CD8-positive, alpha-beta memory T cell (primary cell): ENCODE data around the gene MBIP. TPM values are rescaled to one million over a fixed set of nuclear protein-coding genes. Genes with fewer than 3 reads are reported as not detected.

ENCODE experiments used
- CTCF ChIA-PET: fragments of 350-600 bp; sonication (Branson Sonifier 250); formaldehyde crosslinking; loops from one replicate; lab custom pipeline; 2021; ENCODE audit warnings: antibody characterized with exemption; lab: Charles Lee
- POLR2A ChIA-PET: fragments of 350-600 bp; sonication (Branson Sonifier 250); formaldehyde crosslinking; loops from one replicate; lab custom pipeline; 2021; ENCODE audit warnings: antibody characterized with exemption; lab: Charles Lee
- DNase-seq, 5 donors: peaks; one replicate each; pipeline versions ENCODE4 v3.0.0 to v3.0.0-alpha.2; 2020 to 2022; ENCODE audit warnings: mixed read lengths in 1 of 5
- H3K27ac ChIP-seq: one replicate; pipeline ENCODE4 v1.7.0; 2013; ENCODE audit warnings: low read depth, mild to moderate bottlenecking, low read length, moderate library complexity
- H3K27me3 ChIP-seq: 2 replicates; pipeline ENCODE4 v1.7.0; 2013; ENCODE audit warnings: low read length, mild to moderate bottlenecking; ENCODE audit not compliant: insufficient read depth, poor library complexity, severe bottlenecking
- H3K36me3 ChIP-seq: 2 replicates; pipeline ENCODE4 v1.7.0; 2013; ENCODE audit warnings: mild to moderate bottlenecking, low read length, moderate library complexity; ENCODE audit not compliant: insufficient read depth
- H3K4me1 ChIP-seq: 2 replicates; pipeline ENCODE4 v1.7.0; 2013; ENCODE audit warnings: mild to moderate bottlenecking, low read length, moderate library complexity; ENCODE audit not compliant: insufficient read depth
- H3K4me3 ChIP-seq: 2 replicates; pipeline ENCODE4 v1.7.0; 2013; ENCODE audit warnings: mild to moderate bottlenecking, low read length
- H3K9me3 ChIP-seq: 2 replicates; pipeline ENCODE4 v1.7.0; 2013; ENCODE audit warnings: mild to moderate bottlenecking, low read length
- H3K27ac Mint-ChIP-seq, 8 donors: one replicate each; pipeline ENCODE4 v1.8.0; 2020 to 2021; ENCODE audit warnings: mixed read lengths in 8 of 8, mild to moderate bottlenecking in 6 of 8, inconsistent platforms in 3 of 8, moderate library complexity in 3 of 8
- H3K27me3 Mint-ChIP-seq, 2 donors: one replicate each; pipeline ENCODE4 v1.8.0; 2020 to 2021; ENCODE audit warnings: mixed read lengths in 2 of 2, mild to moderate bottlenecking in 1 of 2, moderate library complexity in 1 of 2
- H3K36me3 Mint-ChIP-seq, 3 donors: one replicate each; pipeline ENCODE4 v1.8.0; 2020 to 2021; ENCODE audit warnings: mixed read lengths in 3 of 3, inconsistent platforms in 1 of 3, mild to moderate bottlenecking in 1 of 3
- H3K4me1 Mint-ChIP-seq, 3 donors: one replicate each; pipeline ENCODE4 v1.8.0; 2020 to 2021; ENCODE audit warnings: mixed read lengths in 3 of 3, inconsistent platforms in 1 of 3, mild to moderate bottlenecking in 1 of 3
- H3K4me3 Mint-ChIP-seq, 7 donors: one replicate each; pipeline ENCODE4 v1.8.0; 2020 to 2021; ENCODE audit warnings: mixed read lengths in 7 of 7, mild to moderate bottlenecking in 6 of 7, moderate library complexity in 4 of 7, inconsistent platforms in 2 of 7
- H3K9me3 Mint-ChIP-seq, 5 donors: one replicate each; pipeline ENCODE4 v1.8.0; 2020 to 2022; ENCODE audit warnings: mixed read lengths in 5 of 5, mild to moderate bottlenecking in 3 of 5, moderate library complexity in 2 of 5, inconsistent platforms in 1 of 5
- polyA plus RNA-seq: library from polyadenylated mRNA; unstranded; fragments of 300-500 nt; fragmentation: Illumina TruSeq; gene quantifications from one replicate; pipeline ENCODE4 v1.2.3, GENCODE V29; 2021
- total RNA-seq, 2 experiments: library from RNA; stranded (reverse); gene quantifications; one replicate each; pipeline ENCODE4 v1.2.3, GENCODE V29; 2021

Gene MBIP
- total and polyA plus RNA-seq, 3 experiments from 2014 or later = 14.6 to 29.6 (median 27.4) TPM

DNA sequence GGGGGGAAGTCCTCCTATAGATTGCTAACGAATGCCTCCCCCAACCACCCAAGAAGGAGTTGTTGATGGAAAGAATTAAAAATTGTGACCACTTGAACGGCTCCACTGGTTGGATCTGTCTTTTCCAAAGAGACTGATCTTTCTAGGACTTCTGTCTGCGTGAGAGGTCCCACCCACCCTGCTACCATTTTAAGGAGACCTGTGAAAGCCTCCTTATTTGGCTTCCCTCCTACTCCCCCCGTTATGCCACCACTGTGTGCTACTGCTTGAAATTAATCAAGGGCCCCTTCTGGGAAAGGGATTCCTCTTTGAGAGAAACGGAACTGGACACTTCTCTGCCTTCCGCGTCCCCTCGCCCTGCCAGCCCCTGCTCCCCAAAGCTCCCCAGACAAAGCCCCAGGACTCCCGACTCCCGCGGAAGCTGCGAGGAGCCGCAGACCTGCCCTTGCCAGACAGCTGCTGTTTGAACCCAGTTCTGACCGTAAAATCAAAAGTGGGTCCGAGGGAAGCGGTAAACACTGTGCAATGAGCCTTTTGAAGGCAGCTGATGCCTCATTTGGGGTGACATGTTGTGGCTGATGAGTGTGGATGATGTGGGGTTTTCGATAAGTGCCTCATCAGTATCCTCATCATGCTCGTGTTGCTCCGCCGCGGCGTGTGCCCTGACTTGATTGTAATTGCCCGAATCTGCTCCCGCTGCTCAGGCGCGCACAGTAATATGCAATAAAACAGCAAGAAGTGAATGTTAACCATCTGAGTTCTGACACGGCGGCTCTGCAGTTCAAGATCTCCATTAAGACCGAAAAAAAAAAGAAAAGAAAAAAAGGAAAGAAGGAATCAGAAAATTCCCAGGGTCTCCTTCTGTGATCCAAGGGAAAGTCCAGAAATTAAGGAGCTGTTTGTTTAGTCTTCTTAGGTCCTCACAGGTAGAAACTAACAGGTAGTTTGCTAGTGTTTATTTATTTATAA lies 48.2 kb downstream of the MBIP start:
- Histone ChIP-seq H3K9me3 (no peaks in the 10 kb centered on the region), H3K4me3 (no peak overlapping the region), H3K36me3 (no peaks in the 10 kb centered on the region), H3K27ac (no peak overlapping the region), H3K27me3 (peaks cover 4% of the 10 kb centered on the region), H3K4me1 (peaks cover 6% of the 10 kb centered on the region)
- peak overlapping the region in 1 of 8 donors; percentile 48 for H3K27ac Mint-ChIP-seq
- ChIA-PET CTCF (no interaction called here), POLR2A (no interaction called here)
- no peak for DNase-seq
- H3K27me3 Mint-ChIP-seq = peaks cover 32 to 52% of the 10 kb centered on the region in 2 donors
- peak overlapping the region in 6 of 7 donors; percentile 41 to 83 (median 74) for H3K4me3 Mint-ChIP-seq
- H3K4me1 Mint-ChIP-seq = peaks cover 11 to 18% (median 14%) of the 10 kb centered on the region in 3 donors
- peaks cover 0 to 3% (median 0%) of the 10 kb centered on the region in 5 donors for H3K9me3 Mint-ChIP-seq
- no peaks in the 10 kb centered on the region for H3K36me3 Mint-ChIP-seq

DNA sequence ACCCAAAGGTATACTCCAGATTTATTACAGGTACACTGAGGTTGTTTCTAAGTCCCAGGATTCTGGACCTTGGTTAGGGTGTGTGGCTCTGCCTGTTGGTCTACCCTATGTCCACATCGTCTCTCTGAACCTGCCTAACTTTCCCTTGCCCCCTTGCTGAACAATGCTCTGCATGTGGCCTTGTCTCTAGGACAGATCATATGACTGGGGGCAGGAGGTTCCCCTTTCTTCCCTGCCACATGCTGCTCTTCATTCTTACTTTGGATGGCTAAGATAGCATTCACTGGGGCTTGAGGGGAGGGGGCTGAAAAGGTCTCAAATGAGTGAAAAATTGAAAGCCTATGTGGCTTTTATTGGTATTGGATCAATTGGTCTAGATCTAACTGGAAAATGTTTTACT lies 49.2 kb downstream of the MBIP start:
- Mint-ChIP-seq H3K9me3 (peaks cover 0 to 3% (median 0%) of the 10 kb centered on the region in 5 donors), H3K4me3 (no peak overlapping the region), H3K27ac (no peak overlapping the region), H3K36me3 (no peaks in the 10 kb centered on the region), H3K4me1 (peaks cover 11 to 18% (median 14%) of the 10 kb centered on the region in 3 donors), H3K27me3 (peaks cover 36 to 52% of the 10 kb centered on the region in 2 donors)
- H3K36me3 ChIP-seq = no peaks in the 10 kb centered on the region
- no peak overlapping the region for H3K27ac ChIP-seq
- H3K9me3 ChIP-seq = no peaks in the 10 kb centered on the region
- DNase-seq = no peak
- CTCF ChIA-PET = no interaction called here
- peaks cover 4% of the 10 kb centered on the region for H3K27me3 ChIP-seq
- POLR2A ChIA-PET = no interaction called here
- H3K4me1 ChIP-seq = peaks cover 6% of the 10 kb centered on the region
- no peak overlapping the region for H3K4me3 ChIP-seq

DNA sequence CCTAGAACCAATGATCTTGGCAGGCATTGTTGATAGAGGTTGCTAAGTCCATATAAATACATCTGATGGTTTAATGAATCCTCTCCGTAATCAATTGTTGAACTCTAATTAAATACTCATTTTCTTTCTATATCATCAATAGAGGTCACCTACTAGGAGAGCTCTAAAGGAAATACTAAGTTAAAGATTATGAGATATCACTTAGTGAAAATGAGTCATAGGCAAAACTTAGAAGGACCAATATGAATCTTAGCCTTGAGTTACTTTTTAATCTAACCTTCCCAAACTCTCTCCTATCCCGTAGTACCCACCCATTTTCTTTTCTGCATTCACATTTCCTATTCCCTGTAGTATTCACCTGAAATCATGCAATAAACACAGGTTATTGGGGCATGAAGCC lies 50.2 kb downstream of the MBIP start:
- Mint-ChIP-seq H3K36me3 (no peaks in the 10 kb centered on the region), H3K9me3 (peaks cover 0 to 3% (median 0%) of the 10 kb centered on the region in 5 donors), H3K27ac (no peak overlapping the region), H3K27me3 (peaks cover 35 to 59% of the 10 kb centered on the region in 2 donors), H3K4me3 (no peak overlapping the region), H3K4me1 (peaks cover 11 to 18% (median 14%) of the 10 kb centered on the region in 3 donors)
- Histone ChIP-seq H3K9me3 (no peaks in the 10 kb centered on the region), H3K27me3 (peaks cover 4% of the 10 kb centered on the region), H3K27ac (no peak overlapping the region), H3K4me3 (no peak overlapping the region), H3K36me3 (no peaks in the 10 kb centered on the region), H3K4me1 (peaks cover 6% of the 10 kb centered on the region)
- no peak for DNase-seq
- ChIA-PET POLR2A (no interaction called here), CTCF (no interaction called here)

DNA sequence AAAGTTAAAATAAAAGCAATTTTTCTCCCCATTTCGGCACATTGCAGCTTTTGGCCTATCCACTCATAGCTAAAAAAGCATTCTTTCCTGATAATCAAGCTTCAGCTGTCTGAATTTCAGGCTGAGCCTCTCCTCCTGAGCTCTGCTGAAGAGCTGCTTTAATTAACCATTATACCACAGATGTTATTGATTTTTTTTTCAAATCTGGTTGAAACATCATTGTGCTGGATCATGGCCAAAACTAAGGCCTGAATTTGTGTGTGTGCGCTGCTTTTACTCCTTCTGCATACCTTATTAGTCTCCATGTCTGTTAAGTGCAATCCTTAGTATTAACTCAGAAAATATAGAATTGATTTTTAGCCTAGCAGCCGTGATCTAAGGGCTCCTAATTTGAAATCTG lies 52.3 kb downstream of the MBIP start:
- Histone ChIP-seq H3K4me3 (no peak overlapping the region), H3K27me3 (peaks cover 4% of the 10 kb centered on the region), H3K4me1 (peaks cover 6% of the 10 kb centered on the region), H3K27ac (no peak overlapping the region), H3K9me3 (no peaks in the 10 kb centered on the region), H3K36me3 (no peaks in the 10 kb centered on the region)
- Mint-ChIP-seq H3K4me1 (peaks cover 11 to 17% (median 14%) of the 10 kb centered on the region in 3 donors), H3K9me3 (no peaks in the 10 kb centered on the region), H3K27me3 (peaks cover 23 to 47% of the 10 kb centered on the region in 2 donors), H3K27ac (no peak overlapping the region), H3K36me3 (no peaks in the 10 kb centered on the region), H3K4me3 (no peak overlapping the region)
- ChIA-PET POLR2A (no interaction called here), CTCF (no interaction called here)
- no peak for DNase-seq

DNA sequence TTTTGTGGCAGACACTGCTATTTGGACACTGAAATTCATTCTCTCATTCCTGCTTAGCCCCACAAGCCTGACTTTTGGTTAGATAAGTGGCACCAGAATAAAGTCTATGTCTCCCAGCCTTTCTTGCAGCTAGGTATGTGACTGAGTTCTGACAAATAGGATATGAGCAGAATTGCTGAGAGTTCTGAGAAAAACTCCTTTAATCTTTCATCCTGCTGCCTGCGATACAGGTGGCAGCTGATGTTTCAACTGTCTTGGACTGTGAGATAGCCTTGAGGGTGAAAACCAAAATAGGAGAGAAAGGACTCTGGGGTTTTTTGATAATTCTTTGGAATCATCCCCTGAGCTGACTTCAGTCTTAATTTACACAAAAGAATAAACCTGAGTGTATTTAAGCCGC lies 55.8 kb downstream of the MBIP start:
- Mint-ChIP-seq H3K4me3 (no peak overlapping the region), H3K4me1 (no peaks in the 10 kb centered on the region), H3K9me3 (no peaks in the 10 kb centered on the region), H3K27ac (no peak overlapping the region), H3K36me3 (no peaks in the 10 kb centered on the region), H3K27me3 (peaks cover 3 to 32% of the 10 kb centered on the region in 2 donors)
- Histone ChIP-seq H3K27ac (peak overlapping the region; percentile 43), H3K36me3 (no peaks in the 10 kb centered on the region), H3K4me1 (no peaks in the 10 kb centered on the region), H3K27me3 (no peaks in the 10 kb centered on the region), H3K9me3 (no peaks in the 10 kb centered on the region), H3K4me3 (no peak overlapping the region)
- ChIA-PET POLR2A (no interaction called here), CTCF (no interaction called here)
- no peak for DNase-seq

DNA sequence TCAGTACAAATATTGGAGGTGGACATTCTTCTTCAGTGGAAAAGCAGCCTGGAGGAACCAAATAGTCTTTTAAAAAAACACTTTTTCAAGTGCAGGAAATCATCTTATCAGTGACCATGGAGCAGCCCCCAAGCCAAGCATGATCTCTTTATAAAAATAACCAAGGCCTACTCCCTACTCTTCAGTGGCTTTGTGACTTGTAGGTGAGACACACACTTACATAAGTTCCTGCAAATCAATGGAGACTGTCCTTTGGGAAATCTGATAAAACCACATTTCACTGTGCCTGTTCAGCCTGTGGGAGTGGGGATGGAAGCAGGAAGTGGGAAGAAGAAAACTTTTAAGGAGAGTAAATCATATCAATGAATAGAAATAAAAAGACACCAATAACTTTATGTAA lies 56.3 kb downstream of the MBIP start:
- Histone ChIP-seq H3K9me3 (no peaks in the 10 kb centered on the region), H3K4me3 (no peak overlapping the region), H3K27me3 (no peaks in the 10 kb centered on the region), H3K4me1 (no peaks in the 10 kb centered on the region), H3K27ac (peak overlapping the region; percentile 43), H3K36me3 (no peaks in the 10 kb centered on the region)
- H3K27me3 Mint-ChIP-seq = peaks cover 3 to 32% of the 10 kb centered on the region in 2 donors
- no peak overlapping the region for H3K4me3 Mint-ChIP-seq
- no peaks in the 10 kb centered on the region for H3K9me3 Mint-ChIP-seq
- DNase-seq = no peak
- ChIA-PET POLR2A (no interaction called here), CTCF (no interaction called here)
- H3K36me3 Mint-ChIP-seq = no peaks in the 10 kb centered on the region
- no peaks in the 10 kb centered on the region for H3K4me1 Mint-ChIP-seq
- no peak overlapping the region for H3K27ac Mint-ChIP-seq

DNA sequence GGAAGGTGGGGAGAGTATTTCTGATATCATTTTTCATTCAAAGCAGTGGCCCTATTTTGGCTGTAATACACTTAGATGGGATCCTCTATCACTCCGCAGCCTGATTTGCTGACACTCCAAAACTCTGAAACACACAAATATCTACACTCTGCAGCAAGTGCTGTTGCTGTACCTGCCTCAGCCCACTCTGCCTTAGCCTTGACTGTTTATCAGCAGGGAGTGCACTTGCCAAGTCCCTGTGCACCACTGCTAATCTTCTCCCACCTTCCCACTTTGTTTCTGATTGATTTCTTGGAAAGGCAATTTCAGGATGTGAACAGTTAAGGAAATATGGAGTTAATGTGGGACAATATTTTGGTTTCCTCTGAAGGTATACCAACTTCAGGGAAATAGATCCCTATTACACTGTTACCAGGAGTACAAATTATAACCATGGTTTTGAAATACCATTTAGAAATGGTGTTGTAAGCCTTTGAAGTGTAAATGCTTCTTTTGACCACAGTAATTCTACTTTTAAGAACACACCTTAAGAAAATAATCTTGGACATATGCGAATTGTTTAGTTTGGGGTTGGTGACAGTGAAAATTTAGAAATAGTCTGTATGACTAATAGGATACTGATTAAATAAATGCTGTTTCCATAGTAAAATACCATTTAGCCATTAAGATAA lies 59.3 kb downstream of the MBIP start:
- Histone ChIP-seq H3K4me1 (no peaks in the 10 kb centered on the region), H3K9me3 (no peaks in the 10 kb centered on the region), H3K36me3 (no peaks in the 10 kb centered on the region), H3K27me3 (no peaks in the 10 kb centered on the region), H3K27ac (no peak overlapping the region), H3K4me3 (no peak overlapping the region)
- Mint-ChIP-seq H3K27me3 (peaks cover 0 to 25% of the 10 kb centered on the region in 2 donors), H3K36me3 (no peaks in the 10 kb centered on the region), H3K27ac (no peak overlapping the region), H3K4me1 (no peaks in the 10 kb centered on the region), H3K4me3 (no peak overlapping the region), H3K9me3 (no peaks in the 10 kb centered on the region)
- no peak for DNase-seq
- POLR2A ChIA-PET = no interaction called here
- CTCF ChIA-PET = no interaction called here

DNA sequence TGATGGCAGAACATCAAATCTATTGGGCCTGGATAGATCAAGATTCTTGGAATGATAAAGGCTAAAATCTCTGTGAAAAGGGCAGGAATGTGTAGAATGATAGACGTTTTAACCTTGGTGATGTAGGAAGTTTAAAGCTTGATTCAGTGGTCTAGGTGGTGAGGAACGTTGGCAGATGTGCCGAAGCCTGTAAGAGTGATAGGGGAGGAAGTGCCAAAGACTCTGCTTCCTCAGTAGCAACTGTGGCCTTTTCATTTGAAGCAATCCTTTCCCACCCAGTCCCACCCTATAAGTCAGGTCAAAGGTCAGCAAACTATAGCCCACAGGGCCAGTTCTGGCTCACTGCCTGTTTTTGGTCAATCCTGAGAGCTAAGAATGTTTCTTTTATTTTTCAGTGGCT lies 62.2 kb downstream of the MBIP start:
- no peaks in the 10 kb centered on the region for H3K9me3 Mint-ChIP-seq
- H3K4me1 Mint-ChIP-seq = no peaks in the 10 kb centered on the region
- no peaks in the 10 kb centered on the region for H3K27me3 ChIP-seq
- H3K27ac ChIP-seq = no peak overlapping the region
- H3K27me3 Mint-ChIP-seq = peaks cover 0 to 16% of the 10 kb centered on the region in 2 donors
- no peaks in the 10 kb centered on the region for H3K4me1 ChIP-seq
- no peaks in the 10 kb centered on the region for H3K36me3 ChIP-seq
- no peak overlapping the region for H3K4me3 ChIP-seq
- POLR2A ChIA-PET = no interaction called here
- H3K4me3 Mint-ChIP-seq = no peak overlapping the region
- H3K27ac Mint-ChIP-seq = no peak overlapping the region
- no peaks in the 10 kb centered on the region for H3K9me3 ChIP-seq
- CTCF ChIA-PET = no interaction called here
- H3K36me3 Mint-ChIP-seq = no peaks in the 10 kb centered on the region
- no peak for DNase-seq
